PFSK-1 (cell line): Measurements from ENCODE around the gene CA11.

ENCODE experiments used
- FOXP2 ChIP-seq: optimal IDR thresholded peaks from 2 replicates; pipeline ENCODE3; 2011; ENCODE audit warnings: borderline replicate concordance, control low read depth, inconsistent platforms; ENCODE audit not compliant: insufficient read depth; ENCODE audit errors: extremely low read length, extremely low read depth
- POLR2AphosphoS5 ChIP-seq: IDR thresholded peaks from 2 replicates; pipeline ENCODE4 v1.6.1; 2012; ENCODE audit warnings: low read depth, mild to moderate bottlenecking, control low read depth, low read length, moderate library complexity
- REST ChIP-seq, 2 experiments: IDR thresholded peaks; 2 replicates each; pipeline versions ENCODE4 v1.6.1 to v1.8.0; 2011 to 2012; ENCODE audit warnings: low read depth in 2 of 2, low read length in 2 of 2, control low read depth in 1 of 2, inconsistent platforms in 1 of 2, mild to moderate bottlenecking in 1 of 2, moderate library complexity in 1 of 2; ENCODE audit not compliant: insufficient read depth in 1 of 2
- SIN3A ChIP-seq: IDR thresholded peaks from 2 replicates; pipeline ENCODE4 v1.6.1; 2012; ENCODE audit warnings: mild to moderate bottlenecking, low read length, moderate library complexity, borderline replicate concordance; ENCODE audit not compliant: insufficient read depth
- TAF1 ChIP-seq: IDR thresholded peaks from 2 replicates; pipeline ENCODE4 v1.6.1; 2012; ENCODE audit warnings: low read length, control low read depth, borderline replicate concordance; ENCODE audit not compliant: insufficient read depth

The CA11 gene

GRCh38 chr19:48603850-48604249, 42.1 kb downstream of the CA11 start:
- no peak for TF ChIP-seq POLR2AphosphoS5

GRCh38 chr19:48603449-48603848, 42.5 kb downstream of the CA11 start:
- TF ChIP-seq REST (IDR thresholded peaks at IDR 0.05; ENCODE audit: insufficient read depth in 1 of 2, low read depth in 2 of 2, low read length in 2 of 2): no peak
- TF ChIP-seq POLR2AphosphoS5: no peak
- TF ChIP-seq SIN3A: no peak
- no peak for TF ChIP-seq TAF1
- TF ChIP-seq FOXP2: no peak

GRCh38 chr19:48603001-48603400, 43.0 kb downstream of the CA11 start:
- TF ChIP-seq POLR2AphosphoS5 (no peak), TAF1 (no peak), FOXP2 (no peak), SIN3A (no peak), REST (IDR thresholded peaks at IDR 0.05; ENCODE audit: insufficient read depth in 1 of 2, low read depth in 2 of 2, low read length in 2 of 2) (no peak)

GRCh38 chr19:48600679-48601417, 45.1 kb downstream of the CA11 start:
- no peak for TF ChIP-seq SIN3A
- no peak for TF ChIP-seq TAF1
- no peak for TF ChIP-seq REST (IDR thresholded peaks at IDR 0.05; ENCODE audit: insufficient read depth in 1 of 2, low read depth in 2 of 2, low read length in 2 of 2)
- TF ChIP-seq POLR2AphosphoS5: no peak
- TF ChIP-seq FOXP2: no peak

GRCh38 chr19:48598996-48599700, 46.8 kb downstream of the CA11 start:
- no peak for TF ChIP-seq SIN3A
- TF ChIP-seq FOXP2: no peak
- no peak for TF ChIP-seq REST (IDR thresholded peaks at IDR 0.05; ENCODE audit: insufficient read depth in 1 of 2, low read depth in 2 of 2, low read length in 2 of 2)
- TF ChIP-seq POLR2AphosphoS5: no peak
- no peak for TF ChIP-seq TAF1
